HepG2 (cell line): ENCODE results near the gene BCAM. TPM values are rescaled to one million over a fixed set of nuclear protein-coding genes. Genes with fewer than 3 reads are reported as not detected.

Experiments used
- ATAC-seq: fragments of 200-7000 bp; cut with Tn5 transposase; 3 replicates; pipeline ENCODE4 v1.9.1; 2020; ENCODE audit warnings: mild to moderate bottlenecking, moderate library complexity
- BruUV-seq: library from RNA; stranded (reverse); fragments of 400-500 nt; replicated peaks from 2 replicates; lab custom pipeline; 2021; lab: Mats Ljungman, UMichigan
- CTCF ChIA-PET: fragments of 300-600 bp; formaldehyde crosslinking; extraction: SDS; loops from one replicate; lab custom pipeline; 2021; ENCODE audit warnings: low total read pairs, inconsistent platforms, low intra/inter-chr PET ratio; lab: Yijun Ruan, JAX
- POLR2A ChIA-PET: fragments of 350-600 bp; sonication (Branson Sonifier 250); formaldehyde crosslinking; loops from one replicate; lab custom pipeline; 2020; ENCODE audit warnings: antibody characterized with exemption, inconsistent platforms; lab: Yijun Ruan, JAX
- DNase-seq: peaks from one replicate; pipeline ENCODE4 v3.0.0-alpha.2; 2015; ENCODE audit warnings: low spot score
- FAIRE-seq: peaks from 3 replicates; lab custom pipeline; 2011; peaks lifted over from hg19 to GRCh38; lab: Jason Lieb, UNC
- H2AFZ ChIP-seq: one replicate; pipeline ENCODE4 v1.6.1; 2011; ENCODE audit warnings: low read length, inconsistent platforms
- H3K27ac ChIP-seq: fragments of 300-600 bp; 3 replicates; pipeline ENCODE4 v1.8.0; 2011; ENCODE audit warnings: mixed run types, mild to moderate bottlenecking, mixed read lengths, low read length, inconsistent platforms; ENCODE audit not compliant: insufficient read depth; ENCODE audit errors: extremely low read length
- H3K27me3 ChIP-seq, 2 experiments: fragments of 200-600 bp in 1 of 2; 2 replicates in 1 of 2; 3 replicates in 1 of 2; pipeline versions ENCODE4 v1.6.0 to v1.8.0; 2011; ENCODE audit warnings: low read length in 2 of 2, mild to moderate bottlenecking in 2 of 2, moderate library complexity in 2 of 2, inconsistent platforms in 1 of 2; ENCODE audit not compliant: insufficient read depth in 2 of 2, control insufficient read depth in 1 of 2
- H3K36me3 ChIP-seq, 2 experiments: fragments of 200-600 bp in 1 of 2; replicated peaks in 1 of 2; 2 replicates in 1 of 2; 3 replicates in 1 of 2; pipeline versions ENCODE4 v1.5.1 to v1.8.0; 2011; ENCODE audit warnings: low read length in 2 of 2, inconsistent platforms in 1 of 2; ENCODE audit not compliant: insufficient read depth in 2 of 2, control insufficient read depth in 1 of 2
- H3K4me1 ChIP-seq: 2 replicates; pipeline ENCODE4 v1.5.1; 2012; ENCODE audit warnings: low read length, inconsistent platforms; ENCODE audit not compliant: insufficient read depth
- H3K4me2 ChIP-seq: 2 replicates; pipeline ENCODE4 v1.6.0; 2011; ENCODE audit warnings: low read depth, low read length, inconsistent platforms
- H3K4me3 ChIP-seq, 3 experiments: fragments of 200-600 bp in 1 of 3; sonication (generic), shearing (Covaris generic) in 1 of 3; replicated peaks in 1 of 3; 2 replicates each; pipeline ENCODE4 v1.5.1; 2011 to 2016; ENCODE audit warnings: low read length in 3 of 3, inconsistent platforms in 2 of 3, low read depth in 2 of 3, mild to moderate bottlenecking in 2 of 3, control low read depth in 1 of 3, mixed read lengths in 1 of 3; ENCODE audit not compliant: insufficient read depth in 1 of 3
- H3K79me2 ChIP-seq: one replicate; pipeline ENCODE4 v1.6.1; 2011; ENCODE audit warnings: low read length, inconsistent platforms; ENCODE audit not compliant: insufficient read depth
- H3K9ac ChIP-seq: 2 replicates; pipeline ENCODE4 v1.6.0; 2011; ENCODE audit warnings: mild to moderate bottlenecking, low read depth, low read length, inconsistent platforms; ENCODE audit not compliant: insufficient read depth
- H3K9me3 ChIP-seq: 2 replicates; pipeline ENCODE4 v1.5.1; 2012; ENCODE audit warnings: mild to moderate bottlenecking, low read length
- H4K20me1 ChIP-seq: 2 replicates; pipeline ENCODE4 v1.6.0; 2011; ENCODE audit warnings: inconsistent platforms, mild to moderate bottlenecking, low read length, moderate library complexity; ENCODE audit not compliant: insufficient read depth
- CENPX ChIP-seq: sonication (generic); formaldehyde crosslinking; IDR thresholded peaks from 2 replicates; pipeline ENCODE4 v1.9.0; 2021; ENCODE audit warnings: mild to moderate bottlenecking, missing genetic modification reagents, moderate library complexity
- DNMT1 ChIP-seq: sonication (generic); formaldehyde crosslinking; IDR thresholded peaks from 2 replicates; pipeline ENCODE4 v1.5.1; 2020; ENCODE audit warnings: mild to moderate bottlenecking, missing genetic modification reagents
- ESRRA ChIP-seq: sonication (generic); formaldehyde crosslinking; IDR thresholded peaks from 2 replicates; pipeline ENCODE4 v1.5.1; 2020; ENCODE audit warnings: mild to moderate bottlenecking, low read depth, missing genetic modification reagents
- ETV5 ChIP-seq: IDR thresholded peaks from 2 replicates; pipeline ENCODE4 v1.6.1; 2018; ENCODE audit warnings: missing biosample characterization, missing genetic modification reagents, inconsistent platforms, borderline replicate concordance
- FOXK1 ChIP-seq: sonication (generic); formaldehyde crosslinking; IDR thresholded peaks from 2 replicates; pipeline ENCODE4 v1.4.0; 2020; ENCODE audit warnings: low read depth, missing genetic modification reagents, borderline replicate concordance
- GPN1 ChIP-seq: sonication (generic); formaldehyde crosslinking; IDR thresholded peaks from 2 replicates; pipeline ENCODE4 v1.5.1; 2020; ENCODE audit warnings: missing genetic modification reagents, borderline replicate concordance
- IKZF4 ChIP-seq: sonication (generic); formaldehyde crosslinking; IDR thresholded peaks from 2 replicates; pipeline ENCODE4 v1.5.1; 2020; ENCODE audit warnings: borderline replicate concordance, mild to moderate bottlenecking, low read depth, missing genetic modification reagents; ENCODE audit errors: not compliant biosample characterization
- NONO ChIP-seq, 2 experiments: fragments of 450-650 bp in 1 of 2; sonication (generic) in 1 of 2; formaldehyde crosslinking in 1 of 2; IDR thresholded peaks in 1 of 2; conservative IDR thresholded peaks in 1 of 2; 2 replicates each; pipeline versions ENCODE4 v1.6.1 to v1.8.0; 2017 to 2022; ENCODE audit warnings: mild to moderate bottlenecking in 1 of 2, missing genetic modification reagents in 1 of 2, moderate library complexity in 1 of 2
- REL ChIP-seq: sonication (generic); formaldehyde crosslinking; conservative IDR thresholded peaks from 2 replicates; pipeline ENCODE4 v1.8.0; 2022; ENCODE audit warnings: mild to moderate bottlenecking, missing genetic modification reagents, moderate library complexity
- RFX1 ChIP-seq: fragments of 450-650 bp; IDR thresholded peaks from 2 replicates; pipeline ENCODE4 v1.6.1; 2017
- TBX2 ChIP-seq: sonication (generic); formaldehyde crosslinking; IDR thresholded peaks from 2 replicates; pipeline ENCODE4 v1.5.0; 2020; ENCODE audit warnings: missing genetic modification reagents, mild to moderate bottlenecking, borderline replicate concordance
- ZBTB1 ChIP-seq: sonication (generic); formaldehyde crosslinking; IDR thresholded peaks from 2 replicates; pipeline ENCODE4 v1.4.0; 2020; ENCODE audit warnings: missing genetic modification reagents, borderline replicate concordance
- ZNF354B ChIP-seq: sonication (generic); formaldehyde crosslinking; IDR thresholded peaks from 2 replicates; pipeline ENCODE4 v1.8.0; 2022; ENCODE audit warnings: mild to moderate bottlenecking, missing genetic modification reagents
- ZNF629 ChIP-seq: sonication (generic); formaldehyde crosslinking; conservative IDR thresholded peaks from 2 replicates; pipeline ENCODE4 v1.5.0; 2020; ENCODE audit warnings: missing genetic modification reagents
- WGBS: methylation state at CpG from one replicate; pipeline ENCODE4 v1.1.6; 2017; ENCODE audit warnings: low lambda C conversion rate; 5-methylcytosine and 5-hydroxymethylcytosine counted together
- in situ Hi-C: cut with HindIII; loops from 2 replicates; pipeline ENCODE4 v1.10.0; 2017; ENCODE audit warnings: low pct_unique_long_range_greater_than_20kb; ENCODE audit not compliant: extremely low pct_ligation_motif_present
- intact Hi-C: fragments of 100-400 bp; cut with micrococcal nuclease; formaldehyde crosslinking; loops from one replicate; pipeline ENCODE4 v1.10.0; 2022; ENCODE audit not compliant: unreplicated experiment
- polyA plus RNA-seq, 8 experiments: library from polyadenylated mRNA; depleted of rRNA in 3 of 8; stranded (reverse) in 7 of 8; unstranded in 1 of 8; fragments of >200 nt; fragmentation: Illumina TruSeq in 4 of 8; extraction: Trizol in 4 of 8; gene quantifications; 2 replicates each; pipeline versions ENCODE4 v1.2.1 to v1.2.3, GENCODE V29; 2011 to 2016; ENCODE audit warnings: low read depth in 4 of 8, missing spikeins in 1 of 8, mixed read lengths in 1 of 8; ENCODE audit not compliant: insufficient read depth in 1 of 8
- total RNA-seq, 5 experiments: library from RNA; depleted of rRNA; stranded (reverse); fragments of >200 nt; fragmentation: Illumina TruSeq; extraction: Trizol; gene quantifications; 2 replicates each; pipeline ENCODE4 v1.2.3, GENCODE V29; 2016; ENCODE audit warnings: low read depth in 1 of 5
- TF ChIP-seq, protein P1 (sequence below): sonication (generic); formaldehyde crosslinking; IDR thresholded peaks from 2 replicates; pipeline ENCODE4 v1.8.1; 2022; ENCODE audit warnings: low read depth, mild to moderate bottlenecking, missing genetic modification reagents
- TF ChIP-seq, protein P2 (sequence below): sonication (generic); formaldehyde crosslinking; IDR thresholded peaks from 2 replicates; pipeline ENCODE4 v1.4.0; 2020; ENCODE audit warnings: low read depth, missing genetic modification reagents
- TF ChIP-seq, protein P3 (sequence below): sonication (generic); formaldehyde crosslinking; conservative IDR thresholded peaks from 2 replicates; pipeline ENCODE4 v1.8.0; 2022; ENCODE audit warnings: mild to moderate bottlenecking, moderate library complexity, missing genetic modification reagents

The BCAM gene
- total and polyA plus RNA-seq, 2 of the 13 experiments (the other 11 are each of a cell fraction or from before 2014, with no cell fraction given), result 51.2 to 62.7 TPM

DNA sequence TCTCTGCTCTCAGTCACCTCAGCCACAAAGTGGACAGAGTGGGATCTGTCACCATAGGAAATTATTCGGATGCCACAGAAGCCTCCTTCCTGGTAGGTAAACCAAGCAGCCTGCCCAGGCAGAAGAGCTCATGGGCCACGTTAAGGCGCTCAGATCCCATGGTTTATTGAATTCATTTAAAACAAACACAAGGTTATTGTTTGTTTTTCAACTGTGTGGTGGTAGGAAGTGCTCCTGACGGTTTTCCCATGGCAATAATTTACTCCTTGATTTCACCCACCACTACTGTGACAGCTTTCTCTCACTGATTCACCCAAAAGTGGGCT is 14.4 kb downstream of the BCAM start:
- H3K27ac ChIP-seq, result peak overlapping the region; percentile 14
- peak overlapping the region; percentile 64 for H3K4me2 ChIP-seq
- BruUV-seq, result no TSS peak
- H3K9ac ChIP-seq, result no peak overlapping the region
- H3K4me1 ChIP-seq, result peaks cover 35% of the 10 kb centered on the region
- POLR2A ChIA-PET, result interaction anchor here (1.2 to 8.3 kb wide), 4 partner anchors 11 to 23 kb away, joined by 5 to 67 read pairs (median 12); partner anchors contain the start of genes BCAM and NECTIN2
- ATAC-seq, result no peak; the same call in 2 of the 3 replicates
- CTCF ChIA-PET, result no interaction called here
- no peaks in the 10 kb centered on the region for H3K9me3 ChIP-seq
- H3K27me3 ChIP-seq, result no peaks in the 10 kb centered on the region
- FAIRE-seq, result no peak
- H3K4me3 ChIP-seq, result peak overlapping the region in 1 of 3 experiments; percentile 36; a peak in 2 of 6 replicates
- peaks cover 3 to 4% of the 10 kb centered on the region in 2 experiments; a peak in 2 of 5 replicates for H3K36me3 ChIP-seq
- no peaks in the 10 kb centered on the region for H3K79me2 ChIP-seq
- in situ Hi-C loops, result no loop called here
- intact Hi-C loops, result loop anchor here (1.0 kb wide), 1 partner anchor 11 kb away; no protein-coding TSS in a partner anchor
- DNase-seq, result no peak
- WGBS, result 2% methylated on average over 4 of the region's 4 CpGs
- H2AFZ ChIP-seq, result no peak overlapping the region
- no peaks in the 10 kb centered on the region for H4K20me1 ChIP-seq
- no peak for TF ChIP-seq REL (CRISPR knock-in tag)
- TF ChIP-seq CENPX (CRISPR knock-in tag), result no peak
- TF ChIP-seq ZNF629 (CRISPR knock-in tag), result no peak
- no peak for TF ChIP-seq ESRRA (CRISPR knock-in tag)
- TF ChIP-seq, protein P1, sequence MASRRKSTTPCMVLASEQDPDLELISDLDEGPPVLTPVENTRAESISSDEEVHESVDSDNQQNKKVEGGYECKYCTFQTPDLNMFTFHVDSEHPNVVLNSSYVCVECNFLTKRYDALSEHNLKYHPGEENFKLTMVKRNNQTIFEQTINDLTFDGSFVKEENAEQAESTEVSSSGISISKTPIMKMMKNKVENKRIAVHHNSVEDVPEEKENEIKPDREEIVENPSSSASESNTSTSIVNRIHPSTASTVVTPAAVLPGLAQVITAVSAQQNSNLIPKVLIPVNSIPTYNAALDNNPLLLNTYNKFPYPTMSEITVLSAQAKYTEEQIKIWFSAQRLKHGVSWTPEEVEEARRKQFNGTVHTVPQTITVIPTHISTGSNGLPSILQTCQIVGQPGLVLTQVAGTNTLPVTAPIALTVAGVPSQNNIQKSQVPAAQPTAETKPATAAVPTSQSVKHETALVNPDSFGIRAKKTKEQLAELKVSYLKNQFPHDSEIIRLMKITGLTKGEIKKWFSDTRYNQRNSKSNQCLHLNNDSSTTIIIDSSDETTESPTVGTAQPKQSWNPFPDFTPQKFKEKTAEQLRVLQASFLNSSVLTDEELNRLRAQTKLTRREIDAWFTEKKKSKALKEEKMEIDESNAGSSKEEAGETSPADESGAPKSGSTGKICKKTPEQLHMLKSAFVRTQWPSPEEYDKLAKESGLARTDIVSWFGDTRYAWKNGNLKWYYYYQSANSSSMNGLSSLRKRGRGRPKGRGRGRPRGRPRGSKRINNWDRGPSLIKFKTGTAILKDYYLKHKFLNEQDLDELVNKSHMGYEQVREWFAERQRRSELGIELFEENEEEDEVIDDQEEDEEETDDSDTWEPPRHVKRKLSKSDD (CRISPR knock-in tag), result no peak
- TF ChIP-seq NONO (IDR thresholded peaks at IDR 0.05), result no peak
- no peak for TF ChIP-seq NONO (CRISPR knock-in tag; conservative IDR thresholded peaks at IDR 0.05)
- TF ChIP-seq, protein P2, sequence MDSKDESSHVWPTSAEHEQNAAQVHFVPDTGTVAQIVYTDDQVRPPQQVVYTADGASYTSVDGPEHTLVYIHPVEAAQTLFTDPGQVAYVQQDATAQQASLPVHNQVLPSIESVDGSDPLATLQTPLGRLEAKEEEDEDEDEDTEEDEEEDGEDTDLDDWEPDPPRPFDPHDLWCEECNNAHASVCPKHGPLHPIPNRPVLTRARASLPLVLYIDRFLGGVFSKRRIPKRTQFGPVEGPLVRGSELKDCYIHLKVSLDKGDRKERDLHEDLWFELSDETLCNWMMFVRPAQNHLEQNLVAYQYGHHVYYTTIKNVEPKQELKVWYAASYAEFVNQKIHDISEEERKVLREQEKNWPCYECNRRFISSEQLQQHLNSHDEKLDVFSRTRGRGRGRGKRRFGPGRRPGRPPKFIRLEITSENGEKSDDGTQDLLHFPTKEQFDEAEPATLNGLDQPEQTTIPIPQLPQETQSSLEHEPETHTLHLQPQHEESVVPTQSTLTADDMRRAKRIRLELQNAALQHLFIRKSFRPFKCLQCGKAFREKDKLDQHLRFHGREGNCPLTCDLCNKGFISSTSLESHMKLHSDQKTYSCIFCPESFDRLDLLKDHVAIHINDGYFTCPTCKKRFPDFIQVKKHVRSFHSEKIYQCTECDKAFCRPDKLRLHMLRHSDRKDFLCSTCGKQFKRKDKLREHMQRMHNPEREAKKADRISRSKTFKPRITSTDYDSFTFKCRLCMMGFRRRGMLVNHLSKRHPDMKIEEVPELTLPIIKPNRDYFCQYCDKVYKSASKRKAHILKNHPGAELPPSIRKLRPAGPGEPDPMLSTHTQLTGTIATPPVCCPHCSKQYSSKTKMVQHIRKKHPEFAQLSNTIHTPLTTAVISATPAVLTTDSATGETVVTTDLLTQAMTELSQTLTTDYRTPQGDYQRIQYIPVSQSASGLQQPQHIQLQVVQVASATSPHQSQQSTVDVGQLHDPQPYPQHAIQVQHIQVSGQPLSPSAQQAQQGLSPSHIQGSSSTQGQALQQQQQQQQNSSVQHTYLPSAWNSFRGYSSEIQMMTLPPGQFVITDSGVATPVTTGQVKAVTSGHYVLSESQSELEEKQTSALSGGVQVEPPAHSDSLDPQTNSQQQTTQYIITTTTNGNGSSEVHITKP, result no peak
- TF ChIP-seq, protein P3, sequence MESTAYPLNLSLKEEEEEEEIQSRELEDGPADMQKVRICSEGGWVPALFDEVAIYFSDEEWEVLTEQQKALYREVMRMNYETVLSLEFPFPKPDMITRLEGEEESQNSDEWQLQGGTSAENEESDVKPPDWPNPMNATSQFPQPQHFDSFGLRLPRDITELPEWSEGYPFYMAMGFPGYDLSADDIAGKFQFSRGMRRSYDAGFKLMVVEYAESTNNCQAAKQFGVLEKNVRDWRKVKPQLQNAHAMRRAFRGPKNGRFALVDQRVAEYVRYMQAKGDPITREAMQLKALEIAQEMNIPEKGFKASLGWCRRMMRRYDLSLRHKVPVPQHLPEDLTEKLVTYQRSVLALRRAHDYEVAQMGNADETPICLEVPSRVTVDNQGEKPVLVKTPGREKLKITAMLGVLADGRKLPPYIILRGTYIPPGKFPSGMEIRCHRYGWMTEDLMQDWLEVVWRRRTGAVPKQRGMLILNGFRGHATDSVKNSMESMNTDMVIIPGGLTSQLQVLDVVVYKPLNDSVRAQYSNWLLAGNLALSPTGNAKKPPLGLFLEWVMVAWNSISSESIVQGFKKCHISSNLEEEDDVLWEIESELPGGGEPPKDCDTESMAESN (CRISPR knock-in tag), result no peak
- TF ChIP-seq GPN1, result no peak
- TF ChIP-seq TBX2 (CRISPR knock-in tag), result no peak
- TF ChIP-seq DNMT1, result no peak
- TF ChIP-seq ZNF354B (CRISPR knock-in tag), result no peak
- no peak for TF ChIP-seq ZBTB1 (CRISPR knock-in tag)
- TF ChIP-seq RFX1, result no peak
- 0 out of 2 replicates have a peak, but pooled peaks have one; percentile 3 for TF ChIP-seq FOXK1 (CRISPR knock-in tag)
- TF ChIP-seq ETV5 (CRISPR knock-in tag), result no peak
- TF ChIP-seq IKZF4 (CRISPR knock-in tag), result no peak
